Right lobe of liver (tissue), 6 donors: ENCODE measurements around the gene KLHL22. TPM values are rescaled to one million over a fixed set of nuclear protein-coding genes. Genes with fewer than 3 reads are reported as not detected.

Experiments used
- ATAC-seq, 4 donors: fragments of 200-7000 bp; cut with Tn5 transposase; one replicate each; pipeline ENCODE4 v1.9.1; 2020; ENCODE audit warnings: mild to moderate bottlenecking in 4 of 4, moderate library complexity in 4 of 4
- DNase-seq, 3 donors: peaks; one replicate each; pipeline ENCODE4 v3.0.0-alpha.2; 2020
- H3K27ac ChIP-seq, 3 donors: fragments of 200-600 bp; one replicate each; pipeline ENCODE4 v1.8.0; 2022
- H3K27me3 ChIP-seq, 2 donors: fragments of 200-600 bp; one replicate each; pipeline ENCODE4 v1.8.0; 2022
- H3K36me3 ChIP-seq, 4 donors: fragments of 200-600 bp; sonication (generic) in 1 of 4; one replicate each; pipeline versions ENCODE4 v1.5.1 to v1.8.0; 2017 to 2022; ENCODE audit warnings: control low read depth in 1 of 4
- H3K4me1 ChIP-seq, 4 donors: fragments of 200-600 bp; sonication (generic) in 1 of 4; one replicate each; pipeline versions ENCODE4 v1.5.1 to v1.8.0; 2017 to 2022; ENCODE audit warnings: control low read depth in 1 of 4
- H3K4me3 ChIP-seq, 3 donors: fragments of 200-600 bp; one replicate each; pipeline ENCODE4 v1.8.0; 2022
- H3K9me3 ChIP-seq, 4 donors: fragments of 200-600 bp; sonication (generic) in 1 of 4; one replicate each; pipeline versions ENCODE4 v1.5.1 to v1.8.0; 2017 to 2022; ENCODE audit warnings: control low read depth in 1 of 4
- POLR2A ChIP-seq: fragments of 450-650 bp; IDR thresholded peaks from one replicate; pipeline ENCODE4 v1.6.1; 2017; ENCODE audit warnings: antibody characterized with exemption, mild to moderate bottlenecking
- WGBS: methylation state at CpG from one replicate; pipeline ENCODE4 v1.1.6; 2018; ENCODE audit warnings: low coverage, low lambda C conversion rate; ENCODE audit not compliant: insufficient coverage; ENCODE audit errors: missing lambda C conversion rate; 5-methylcytosine and 5-hydroxymethylcytosine counted together
- intact Hi-C, 2 donors: fragments of 100-400 bp; cut with DNase I; formaldehyde crosslinking; loops; one replicate each; pipeline versions ENCODE4 v1.11.2 to v1.14.1; 2022
- total RNA-seq, 6 experiments: library from RNA; depleted of rRNA in 2 of 6; stranded (reverse); fragments of >200 nt in 2 of 6; fragmentation: NEBNext Ultra II Directional in 3 of 6; extraction: Animal tissue kit (Norgen Biotek cat#: 25700) in 3 of 6; gene quantifications; one replicate each; pipeline versions ENCODE4 v1.1.0 to v1.2.4, GENCODE V29; 2016 to 2023
- TF ChIP-seq, protein P1 (sequence below), 4 donors: fragments of 200-600 bp in 3 of 4; fragments of 450-650 bp in 1 of 4; IDR thresholded peaks; one replicate each; pipeline versions ENCODE4 v1.5.1 to v1.8.0; 2016 to 2022; ENCODE audit warnings: antibody characterized with exemption in 4 of 4, mild to moderate bottlenecking in 2 of 4
- donor health status: DM: no; HTN: yes; CAD: no.
- donor health status: DM: no; HTN: no; CAD: no.
- donor health status: DM: no; HTN: no; CAD: no.
- donor health status: DM: no; HTN: yes; CAD: no.
- donor health status: DM: no; HTN: yes; CAD: no.

KLHL22 gene
- total RNA-seq, 6 experiments from 2014 or later, result 9.0 to 14.2 (median 10.2) TPM

DNA sequence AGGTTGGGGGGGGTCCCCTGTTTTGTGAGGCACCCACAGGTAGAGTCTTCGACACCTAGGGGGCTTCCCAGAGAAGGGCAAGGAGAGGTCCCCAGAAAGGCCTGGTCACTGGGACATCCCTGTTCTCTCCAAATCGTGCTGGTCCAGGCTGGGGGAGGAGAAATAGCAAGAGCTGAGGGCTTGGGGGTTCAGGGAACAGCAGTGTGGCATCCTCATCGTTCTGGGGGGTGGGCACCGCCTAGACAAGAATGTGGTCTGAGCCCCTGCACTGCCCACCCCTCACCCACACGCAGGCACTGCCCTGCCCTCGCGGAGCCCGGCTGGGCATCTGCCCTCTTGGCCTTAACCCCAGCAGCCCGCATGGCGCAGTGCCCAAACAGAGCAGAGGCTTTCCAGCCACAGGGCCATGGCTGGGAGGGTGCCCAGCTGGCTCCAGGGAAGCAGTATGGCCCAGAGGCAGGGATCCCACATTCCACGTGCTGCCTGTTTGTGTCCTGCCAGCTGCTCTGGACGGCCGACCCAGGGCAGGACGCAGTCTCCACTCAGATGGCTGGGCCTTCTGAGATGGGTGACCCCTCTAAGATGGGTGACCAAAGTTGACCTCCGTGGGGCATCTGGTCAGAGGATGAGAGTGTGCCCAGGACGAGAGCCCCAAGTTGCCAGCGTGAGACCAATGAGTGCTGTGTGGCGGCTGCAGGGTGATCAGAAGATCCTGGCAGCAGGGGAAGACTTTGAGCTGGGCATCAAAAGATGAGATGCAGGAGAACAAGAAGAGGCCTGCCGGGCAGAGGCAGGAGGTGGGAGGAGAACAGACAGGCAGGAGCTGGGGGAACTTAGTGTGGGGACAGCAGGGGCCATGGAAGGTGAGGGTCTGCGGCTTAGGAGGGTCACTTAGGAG lies 72.3 kb downstream of the KLHL22 start:
- no peak for TF ChIP-seq POLR2A
- TF ChIP-seq, protein P1, sequence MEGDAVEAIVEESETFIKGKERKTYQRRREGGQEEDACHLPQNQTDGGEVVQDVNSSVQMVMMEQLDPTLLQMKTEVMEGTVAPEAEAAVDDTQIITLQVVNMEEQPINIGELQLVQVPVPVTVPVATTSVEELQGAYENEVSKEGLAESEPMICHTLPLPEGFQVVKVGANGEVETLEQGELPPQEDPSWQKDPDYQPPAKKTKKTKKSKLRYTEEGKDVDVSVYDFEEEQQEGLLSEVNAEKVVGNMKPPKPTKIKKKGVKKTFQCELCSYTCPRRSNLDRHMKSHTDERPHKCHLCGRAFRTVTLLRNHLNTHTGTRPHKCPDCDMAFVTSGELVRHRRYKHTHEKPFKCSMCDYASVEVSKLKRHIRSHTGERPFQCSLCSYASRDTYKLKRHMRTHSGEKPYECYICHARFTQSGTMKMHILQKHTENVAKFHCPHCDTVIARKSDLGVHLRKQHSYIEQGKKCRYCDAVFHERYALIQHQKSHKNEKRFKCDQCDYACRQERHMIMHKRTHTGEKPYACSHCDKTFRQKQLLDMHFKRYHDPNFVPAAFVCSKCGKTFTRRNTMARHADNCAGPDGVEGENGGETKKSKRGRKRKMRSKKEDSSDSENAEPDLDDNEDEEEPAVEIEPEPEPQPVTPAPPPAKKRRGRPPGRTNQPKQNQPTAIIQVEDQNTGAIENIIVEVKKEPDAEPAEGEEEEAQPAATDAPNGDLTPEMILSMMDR (IDR thresholded peaks at IDR 0.05), result no peak
- intact Hi-C loops, result loop anchor here in 1 of 2 donors (5.0 kb wide), 1 partner anchor 34 kb away; no protein-coding TSS in a partner anchor
- Histone ChIP-seq H3K4me3 (no peak overlapping the region), H3K27ac (no peak overlapping the region), H3K36me3 (no peaks in the 10 kb centered on the region), H3K27me3 (no peaks in the 10 kb centered on the region), H3K4me1 (peaks cover 0 to 18% (median 0%) of the 10 kb centered on the region in 4 donors), H3K9me3 (no peaks in the 10 kb centered on the region)
- ATAC-seq (peak; percentile 88 to 95 (median 93)), DNase-seq (peak; percentile 92 to 96 (median 96))
- WGBS, result 29% methylated on average over 9 of the region's 20 CpGs

DNA sequence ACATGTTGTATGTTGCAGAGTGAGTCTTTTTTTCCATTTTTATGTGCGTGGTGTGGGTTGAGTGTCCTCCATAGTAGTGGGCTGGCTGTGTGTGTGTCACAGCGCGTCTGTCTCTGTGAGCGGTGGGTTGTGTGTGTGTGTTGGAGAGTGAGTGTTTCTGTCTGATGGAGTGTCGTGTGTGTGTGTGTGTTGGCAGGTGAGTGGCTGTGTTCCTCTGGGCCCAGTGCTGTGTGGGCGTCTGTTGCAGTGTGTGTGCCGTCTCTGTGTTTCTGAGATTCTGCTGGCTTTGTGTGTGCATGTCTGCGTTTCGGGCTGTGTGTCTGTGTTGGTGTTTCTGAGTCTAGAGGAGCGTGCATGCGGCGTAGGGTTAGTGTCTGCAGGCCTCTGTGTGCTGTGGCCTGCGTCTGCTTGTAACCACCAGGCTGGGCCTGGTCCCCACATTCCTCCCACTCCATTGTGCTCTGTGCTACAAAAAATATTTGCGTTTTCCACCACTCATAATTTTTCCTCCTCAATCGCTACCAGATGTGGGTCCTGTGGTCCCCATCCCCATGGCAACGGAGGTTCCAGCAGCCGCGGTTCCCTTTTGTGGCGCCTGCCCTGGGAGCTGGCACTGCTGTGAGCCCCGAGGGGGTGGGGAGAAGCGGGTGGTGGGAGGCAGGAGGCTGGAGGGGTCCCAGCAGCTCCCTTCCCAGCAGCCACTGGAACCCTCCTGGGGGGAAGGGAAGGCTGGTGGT lies 73.2 kb downstream of the KLHL22 start:
- intact Hi-C loops, result loop anchor here in 1 of 2 donors (5.0 kb wide), 1 partner anchor 35 kb away; no protein-coding TSS in a partner anchor
- Histone ChIP-seq H3K9me3 (no peaks in the 10 kb centered on the region), H3K36me3 (no peaks in the 10 kb centered on the region), H3K27ac (no peak overlapping the region), H3K4me1 (peaks cover 0 to 23% (median 0%) of the 10 kb centered on the region in 4 donors), H3K27me3 (no peaks in the 10 kb centered on the region), H3K4me3 (no peak overlapping the region)
- no peak for ATAC-seq
- WGBS, result 70% methylated on average over 3 of the region's 21 CpGs
- peak in 1 of 3 donors; percentile 10 for DNase-seq
- TF ChIP-seq, protein P1 (IDR thresholded peaks at IDR 0.05), result no peak

DNA sequence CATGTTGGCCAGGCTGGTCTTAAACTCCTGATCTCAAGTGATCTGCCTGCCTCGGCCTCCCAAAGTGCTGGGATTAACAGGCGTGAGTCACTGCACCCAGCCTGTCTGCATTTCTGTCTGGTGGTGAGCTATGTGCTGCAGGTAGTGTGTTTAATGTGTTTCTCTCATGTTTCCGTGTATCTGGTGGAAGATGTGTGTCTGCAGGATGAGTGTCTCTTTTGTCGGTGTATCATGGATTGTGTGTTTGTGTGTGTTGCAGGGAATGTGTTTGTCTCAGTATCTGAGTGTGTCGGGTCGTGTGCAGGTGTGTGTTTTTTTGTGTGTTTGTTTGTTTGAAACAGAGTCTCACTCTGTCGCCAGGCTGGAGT lies 74.1 kb downstream of the KLHL22 start:
- Histone ChIP-seq H3K27me3 (no peaks in the 10 kb centered on the region), H3K36me3 (no peaks in the 10 kb centered on the region), H3K4me3 (no peak overlapping the region), H3K4me1 (peaks cover 0 to 23% (median 0%) of the 10 kb centered on the region in 4 donors), H3K9me3 (no peaks in the 10 kb centered on the region), H3K27ac (no peak overlapping the region)
- TF ChIP-seq, protein P1 (IDR thresholded peaks at IDR 0.05), result no peak
- no peak for TF ChIP-seq POLR2A
- peak in 1 of 3 donors; percentile 2 for DNase-seq
- intact Hi-C loops, result loop anchor here in 1 of 2 donors (5.0 kb wide), 1 partner anchor 36 kb away; no protein-coding TSS in a partner anchor
- no peak for ATAC-seq
- WGBS, result 85% methylated on average over 5 of the region's 7 CpGs

DNA sequence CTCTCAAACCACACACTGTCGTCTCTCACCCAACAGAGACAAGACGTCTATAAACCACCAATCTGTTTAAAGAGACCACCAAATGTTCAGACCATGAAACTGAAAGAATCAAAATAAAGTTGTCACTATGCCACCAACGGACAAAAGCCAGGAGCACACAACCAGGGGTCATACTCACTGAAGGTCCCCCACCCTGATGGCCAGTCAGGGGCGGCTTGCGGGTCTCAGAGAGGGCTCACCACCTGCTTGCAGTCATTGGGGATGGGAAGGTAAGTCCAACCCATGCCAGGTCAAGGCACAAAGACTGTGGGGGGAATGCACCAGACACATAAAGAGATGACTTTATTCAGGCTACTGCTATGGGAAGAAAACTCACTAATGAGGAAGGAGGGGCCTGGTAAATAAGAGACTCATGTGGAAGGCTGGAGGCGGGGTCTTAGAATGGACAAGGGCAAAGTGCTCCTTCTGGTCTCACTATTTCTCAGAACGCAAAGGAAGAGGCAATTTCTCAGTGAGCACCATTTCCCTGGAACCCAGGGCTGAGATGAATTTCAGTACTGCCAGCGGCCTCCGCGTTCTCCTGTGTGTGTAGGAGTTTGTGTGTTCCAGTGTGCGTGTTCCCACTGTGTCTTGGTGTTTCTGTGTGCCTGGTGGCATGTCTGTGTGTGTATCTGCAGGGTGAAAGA lies 75.3 kb downstream of the KLHL22 start:
- Histone ChIP-seq H3K27me3 (no peaks in the 10 kb centered on the region), H3K4me1 (peaks cover 0 to 19% (median 0%) of the 10 kb centered on the region in 4 donors), H3K27ac (no peak overlapping the region), H3K9me3 (no peaks in the 10 kb centered on the region), H3K36me3 (no peaks in the 10 kb centered on the region), H3K4me3 (no peak overlapping the region)
- intact Hi-C loops, result loop anchor here in 1 of 2 donors (5.0 kb wide), 1 partner anchor 37 kb away; no protein-coding TSS in a partner anchor
- no peak for ATAC-seq
- 85% methylated on average over 8 of the region's 11 CpGs for WGBS
- no peak for DNase-seq
- TF ChIP-seq, protein P1 (IDR thresholded peaks at IDR 0.05), result no peak
- TF ChIP-seq POLR2A, result no peak
